CD4-positive, alpha-beta T cell treated with Interleukin-2 at 100 ng/mL for 4 hours (primary cell): Measurements from ENCODE around the gene MYO1C.
A peak's percentile ranks its signal among the peaks of the same experiment; 100 is the strongest.
"Not testable (repeated sequence)": the region's sequence is repeated elsewhere in the genome, so short reads cannot be mapped to it uniquely, and the experiment has no call there.

Source experiments
- DNase-seq: peaks from one replicate; pipeline ENCODE4 v3.0.0-alpha.2; 2020; ENCODE audit warnings: low spot score

MYO1C gene

DNA sequence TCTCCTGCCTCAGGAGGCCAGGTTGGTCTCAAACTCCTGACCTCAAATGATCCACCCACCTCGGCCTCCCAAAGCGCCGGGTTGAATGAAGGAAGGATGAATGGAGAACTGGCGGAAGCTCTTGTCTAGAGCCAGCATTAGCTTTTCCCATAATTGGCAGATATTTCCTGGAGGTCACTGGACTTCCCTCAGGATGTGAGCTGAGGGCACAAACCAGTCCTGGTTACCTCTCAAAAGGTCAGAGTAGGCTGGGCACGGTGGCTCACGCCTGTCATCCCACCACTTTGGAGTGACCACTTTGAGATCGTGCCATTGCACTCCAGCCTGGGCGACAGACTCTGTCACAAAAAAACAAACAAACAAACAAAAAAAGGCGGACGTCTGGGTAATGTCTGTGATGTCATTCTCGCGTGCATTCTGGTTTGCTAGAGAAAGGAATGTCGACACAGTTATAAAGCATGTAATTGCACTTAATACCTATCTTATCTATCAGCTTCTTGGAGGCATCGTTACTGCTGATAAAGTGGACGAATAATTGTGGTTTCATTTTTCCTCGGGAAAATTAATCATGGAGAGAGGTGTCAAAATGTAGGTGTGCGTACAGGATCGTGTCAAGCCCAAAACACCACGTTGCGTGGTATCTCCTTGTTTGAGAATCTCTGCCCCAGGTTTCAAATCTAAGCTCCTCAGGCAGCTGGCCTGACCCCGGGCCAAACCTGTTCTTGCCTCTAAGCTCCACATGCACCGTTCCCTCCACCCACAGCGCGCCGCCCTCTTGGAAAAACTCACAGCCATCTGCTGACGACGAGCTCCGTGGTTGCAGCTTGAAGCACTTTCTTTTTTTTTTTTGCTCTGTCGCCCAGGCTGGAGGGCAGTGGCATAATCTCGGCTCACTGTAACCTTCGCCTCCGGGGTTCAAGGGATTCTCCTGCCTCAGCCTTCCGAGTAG, 30.0 kb downstream of the MYO1C start:
- DNase-seq, result no peak

DNA sequence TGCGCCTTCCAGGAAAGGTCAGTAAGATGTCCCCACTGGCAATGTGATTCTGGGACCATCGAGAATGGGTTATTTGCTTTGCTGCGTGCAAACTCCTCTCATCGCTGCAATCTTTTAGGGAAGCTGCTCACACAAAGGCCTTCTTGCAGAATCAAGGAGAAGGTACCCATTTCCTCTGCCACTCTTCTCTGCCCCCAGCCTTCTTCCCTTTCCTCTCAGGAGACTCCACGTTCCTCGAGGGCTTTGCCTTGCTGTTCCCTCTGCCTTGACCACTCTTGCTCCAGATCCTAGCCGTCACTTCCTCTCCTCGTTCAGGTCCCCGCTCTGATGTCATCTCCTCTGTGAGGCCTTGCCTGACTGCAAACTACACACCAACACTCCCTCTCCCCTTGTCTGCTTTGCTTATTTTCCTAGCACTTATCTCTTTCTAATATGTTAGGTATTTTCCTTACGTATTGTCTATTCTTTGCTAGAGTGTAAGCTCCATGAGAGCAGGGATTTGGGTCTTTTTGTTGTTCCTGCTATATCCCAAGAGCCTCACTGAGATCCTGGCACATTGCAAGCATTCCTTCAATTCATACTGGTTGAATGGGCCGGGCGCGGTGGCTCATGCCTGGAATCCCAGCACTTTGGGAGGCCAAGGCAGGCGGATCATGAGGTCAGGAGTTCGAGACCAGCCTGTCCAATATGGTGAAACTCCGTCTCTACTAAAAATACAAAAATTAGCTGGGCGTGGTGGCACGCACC, 31.1 kb downstream of the MYO1C start:
- DNase-seq, result no peak

DNA sequence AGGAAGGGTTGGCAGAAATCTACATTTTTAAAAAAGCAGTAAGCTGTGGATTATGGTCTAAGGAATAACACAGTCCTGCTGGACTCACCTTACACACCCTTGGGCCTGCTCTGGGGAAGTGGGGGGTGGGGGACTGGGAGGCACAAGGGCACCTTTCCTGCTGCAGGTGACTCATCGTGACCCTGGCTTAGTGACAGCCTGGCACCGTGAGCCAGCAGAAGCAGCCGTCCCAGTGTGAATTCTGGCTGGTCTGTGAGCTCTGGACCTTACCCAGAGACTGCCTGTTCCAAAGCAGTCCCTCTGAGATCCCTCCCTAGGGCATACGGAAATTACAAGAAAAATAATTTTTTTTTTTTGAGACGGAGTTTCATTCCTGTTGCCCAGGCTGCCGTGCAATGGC, 32.3 kb downstream of the MYO1C start:
- no peak for DNase-seq

DNA sequence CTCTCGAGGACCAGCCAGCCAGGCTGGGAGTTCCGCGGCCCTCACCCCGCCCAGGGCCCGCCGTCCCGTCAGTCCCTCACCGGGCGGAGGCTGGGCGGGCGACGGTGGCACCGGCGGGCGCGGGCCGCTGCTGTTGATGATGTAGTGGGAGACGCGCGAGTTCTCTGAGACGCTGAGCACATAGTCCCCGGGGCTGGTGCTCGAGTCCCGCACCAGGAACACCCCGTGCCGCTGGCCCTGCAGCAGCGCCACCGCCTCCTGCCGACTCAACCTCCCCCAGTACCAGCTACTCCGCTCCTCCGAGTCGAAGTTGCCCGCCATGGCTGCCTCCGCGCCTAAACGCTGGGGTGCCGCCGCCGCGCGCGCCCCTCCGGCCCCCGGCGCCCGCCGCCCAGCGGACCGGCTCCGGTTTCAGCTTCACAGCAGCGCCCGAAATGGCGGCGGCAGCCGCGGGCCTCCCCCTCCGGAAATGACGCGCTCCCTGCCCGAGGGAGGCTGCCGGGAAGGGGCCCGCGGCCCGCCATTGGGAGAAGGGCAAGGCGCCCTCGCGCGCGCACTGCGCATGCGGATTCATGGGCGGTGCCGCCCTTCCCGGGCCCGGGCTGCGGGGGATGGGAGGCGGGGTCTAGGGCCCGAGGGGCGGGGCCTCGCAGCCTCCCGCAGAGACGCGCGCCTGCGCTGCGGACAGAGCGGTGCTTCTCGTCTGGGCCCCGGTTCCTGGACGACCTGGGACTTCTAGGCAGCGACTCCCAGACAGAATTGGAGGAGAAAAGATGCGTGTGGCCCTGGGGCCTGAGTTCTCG, 36.5 kb downstream of the MYO1C start, which contains the start of gene CRK:
Gene CRK (minus strand): TSS at position 436 of the 803 bp plus-strand sequence. CDS start 115 bp downstream, at position 321.
- DNase-seq, result peak; percentile 98

DNA sequence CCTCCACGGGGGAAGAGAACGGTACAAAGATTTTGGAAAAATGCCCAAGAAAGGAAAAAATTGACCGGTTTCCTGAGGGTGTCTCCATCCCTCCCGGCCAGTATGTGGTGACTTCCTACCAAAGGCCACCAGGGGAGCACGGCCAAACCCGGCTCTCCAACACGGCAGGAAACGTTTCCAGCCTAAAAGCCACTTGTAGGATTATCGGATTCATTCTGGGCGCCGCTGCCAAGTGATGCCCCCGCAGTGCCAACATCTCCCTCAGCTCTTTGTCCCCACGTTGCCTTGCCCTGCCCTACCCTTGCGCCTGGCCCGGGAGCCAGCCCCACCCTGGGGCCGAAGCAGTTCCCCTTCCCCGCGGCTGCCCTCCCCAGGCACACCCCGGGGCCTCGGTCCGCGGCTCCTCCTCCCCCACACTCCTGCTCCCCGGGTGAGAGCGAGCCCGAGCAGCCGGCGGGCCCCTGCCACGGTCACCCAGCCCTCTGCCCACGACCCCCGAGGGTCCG, 37.1 kb downstream of the MYO1C start:
- peak; percentile 30 for DNase-seq

DNA sequence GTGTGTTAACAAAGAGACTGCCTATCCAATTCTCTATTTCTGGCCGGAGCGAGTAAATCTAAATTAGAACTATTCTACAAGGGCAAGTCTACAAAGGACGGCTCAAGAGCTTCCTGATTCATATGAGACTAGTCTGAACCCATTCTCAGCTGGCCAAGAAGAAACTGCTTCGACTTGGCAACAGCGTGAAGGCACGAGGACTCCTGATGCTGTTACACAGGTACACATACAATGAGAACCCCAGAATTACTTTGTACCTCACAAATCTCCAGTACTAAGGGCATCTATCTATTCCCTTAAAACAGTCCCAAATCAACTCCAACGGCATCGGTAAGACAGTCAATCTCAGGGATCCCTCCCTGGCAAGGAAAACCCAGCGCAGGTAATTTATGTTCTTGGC, 37.9 kb downstream of the MYO1C start:
- DNase-seq, result no peak

DNA sequence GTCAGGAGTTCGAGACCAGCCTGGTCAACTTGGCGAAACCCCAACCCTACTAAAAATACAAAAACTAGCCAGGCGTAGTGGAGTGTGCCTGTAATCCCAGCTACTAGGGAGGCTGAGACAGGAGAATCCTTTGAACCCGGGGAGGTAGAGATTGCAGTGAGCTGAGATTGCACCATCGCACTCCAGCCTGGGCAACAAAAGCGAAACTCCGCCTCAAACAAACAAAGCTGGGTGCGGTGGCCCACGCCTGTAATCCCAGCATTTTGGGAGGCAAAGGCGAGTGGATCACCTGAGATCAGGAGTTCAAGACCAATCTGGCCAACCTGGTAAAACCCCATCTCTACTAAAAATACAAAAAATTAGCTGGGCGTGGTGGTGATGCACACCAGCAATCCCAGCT, 38.8 kb downstream of the MYO1C start:
- not testable (repeated sequence) for DNase-seq

DNA sequence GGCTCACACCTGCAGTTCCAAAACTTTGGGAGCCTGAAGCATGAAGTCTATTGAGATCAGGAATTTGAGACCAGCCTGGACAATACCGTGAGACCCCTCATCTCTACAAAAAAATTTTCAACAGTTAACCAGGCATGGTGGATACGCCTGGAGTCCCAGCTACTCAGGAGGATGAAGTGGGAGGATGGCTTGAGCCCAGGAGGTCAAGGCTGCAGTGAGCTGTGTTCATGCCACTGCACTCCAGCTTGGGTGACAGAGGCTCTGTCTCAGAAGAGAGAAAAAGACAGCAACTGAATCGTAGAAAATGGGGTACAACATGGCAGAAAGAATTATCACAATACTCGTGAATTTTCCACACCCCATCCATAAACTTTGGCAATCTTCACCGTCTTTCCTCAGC, 39.6 kb downstream of the MYO1C start:
- DNase-seq, result no peak

DNA sequence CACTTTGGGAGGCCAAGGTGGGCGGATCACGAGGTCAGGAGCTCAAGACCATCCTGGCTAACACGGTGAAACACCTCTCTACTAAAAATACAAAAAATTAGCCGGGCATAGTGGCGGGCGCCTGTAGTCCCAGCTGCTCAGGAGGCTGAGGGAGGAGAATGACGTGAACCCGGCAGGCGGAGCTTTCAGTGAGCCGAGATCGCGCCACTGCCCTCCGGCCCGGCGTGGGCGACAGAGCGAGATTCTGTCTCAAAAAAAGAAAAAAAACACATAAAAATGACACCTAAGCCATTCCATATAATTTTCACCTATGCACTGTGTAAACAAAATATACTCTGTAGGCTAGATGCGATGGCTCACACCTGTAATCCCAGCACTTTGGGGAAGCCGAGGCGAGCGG, 42.2 kb downstream of the MYO1C start:
- not testable (repeated sequence) for DNase-seq

DNA sequence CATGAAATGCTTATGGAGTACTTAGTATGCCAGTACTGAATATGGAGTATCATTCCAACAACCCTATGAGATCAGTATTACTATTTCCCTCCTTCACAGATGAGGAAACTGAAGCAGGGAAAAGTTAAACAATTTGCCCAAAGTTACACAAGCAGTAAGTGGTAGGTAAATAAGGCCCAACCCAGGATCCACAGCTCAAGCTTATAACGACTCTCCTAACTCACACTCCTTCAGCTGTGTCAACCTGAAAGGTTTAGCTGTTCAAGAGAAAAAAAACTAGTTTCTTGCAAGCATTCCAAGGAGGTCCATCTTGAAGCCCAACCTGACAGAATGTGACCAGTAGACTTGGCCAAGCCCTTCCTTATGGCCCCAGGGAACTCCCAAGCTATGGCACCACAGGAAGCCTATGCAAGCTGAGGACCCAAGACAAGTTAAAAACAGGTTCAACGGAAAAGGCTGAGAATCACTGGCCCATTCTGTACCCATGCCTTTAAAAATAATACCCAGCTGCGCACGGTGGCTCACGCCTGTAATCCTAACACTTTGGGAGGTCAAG, 43.0 kb downstream of the MYO1C start:
- no peak for DNase-seq

DNA sequence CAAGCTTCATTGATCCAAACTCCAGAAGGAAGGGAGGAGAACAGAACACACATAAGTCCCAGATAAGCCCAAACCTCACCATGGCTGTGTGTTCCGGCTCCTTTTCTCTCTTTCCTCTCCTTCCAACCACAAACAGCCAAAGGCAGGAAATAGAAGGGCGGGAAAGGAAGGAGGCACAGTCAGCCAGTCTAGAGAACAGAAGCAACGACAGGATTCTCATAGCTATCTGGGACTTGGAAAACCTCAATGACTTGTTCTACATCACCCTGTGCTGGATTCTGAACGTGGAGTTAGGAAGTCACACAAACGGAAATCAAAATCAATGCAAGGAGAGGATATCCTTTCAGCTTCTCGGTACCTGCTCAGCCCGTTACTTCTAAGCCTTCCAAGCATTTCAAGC, 45.4 kb downstream of the MYO1C start:
- no peak for DNase-seq

DNA sequence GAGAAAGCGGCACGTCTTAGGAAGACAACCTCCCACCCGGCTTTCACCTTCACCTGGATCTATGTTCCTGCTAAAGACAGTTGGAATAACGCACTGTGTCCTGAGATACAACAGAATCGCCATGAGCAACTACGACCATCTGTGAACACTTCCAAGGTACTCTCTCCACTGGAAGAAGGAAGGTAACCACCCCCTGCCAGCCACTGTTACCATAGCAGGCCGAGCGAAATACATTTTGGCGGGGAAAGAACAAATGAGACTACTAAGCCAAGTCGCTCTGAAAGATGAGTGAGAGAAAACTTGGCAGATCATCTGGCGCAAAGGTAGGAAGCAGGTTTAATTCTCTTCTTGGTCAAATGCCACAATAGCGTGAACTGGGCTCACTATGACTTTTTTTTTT, 46.3 kb downstream of the MYO1C start:
- DNase-seq, result no peak

DNA sequence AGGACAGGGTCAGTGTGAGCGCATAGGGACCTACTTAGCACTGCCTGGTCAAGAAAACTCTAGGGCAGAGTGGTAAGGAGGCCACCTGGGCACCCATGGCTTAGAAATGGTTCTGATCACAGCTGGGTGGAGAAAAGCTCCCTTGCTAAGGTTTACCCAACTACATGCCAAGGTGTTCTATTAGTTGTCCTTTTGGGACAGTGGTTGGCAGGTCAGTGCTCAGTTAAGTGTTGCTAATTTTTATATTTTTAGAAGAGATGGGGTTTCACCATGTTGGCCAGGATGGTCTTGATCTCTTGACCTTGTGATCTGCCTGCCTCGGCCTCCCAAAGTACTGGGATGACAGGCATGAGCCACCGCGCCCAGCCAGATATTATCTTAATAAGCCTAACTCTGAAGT, 46.8 kb downstream of the MYO1C start:
- DNase-seq, result not testable (repeated sequence)

DNA sequence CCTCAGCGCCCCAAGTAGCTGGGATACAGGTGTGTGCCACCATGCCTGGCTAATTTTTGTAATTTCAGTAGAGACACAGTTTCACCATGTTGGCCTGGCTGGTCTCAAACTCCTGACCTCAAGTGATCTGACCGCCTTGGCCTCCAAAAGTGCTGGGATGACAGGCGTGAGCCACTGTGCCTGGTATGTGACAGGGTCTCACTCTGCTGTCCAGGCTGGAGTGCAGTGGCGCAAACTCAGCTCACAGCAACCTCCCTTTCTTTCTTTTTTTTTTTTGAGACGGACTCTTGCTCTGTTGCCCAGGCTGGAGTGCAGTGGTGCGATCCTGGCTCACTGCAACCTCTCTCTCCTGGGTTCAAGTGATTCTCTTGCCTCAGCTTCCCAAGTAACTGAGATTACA, 49.8 kb downstream of the MYO1C start:
- not testable (repeated sequence) for DNase-seq

DNA sequence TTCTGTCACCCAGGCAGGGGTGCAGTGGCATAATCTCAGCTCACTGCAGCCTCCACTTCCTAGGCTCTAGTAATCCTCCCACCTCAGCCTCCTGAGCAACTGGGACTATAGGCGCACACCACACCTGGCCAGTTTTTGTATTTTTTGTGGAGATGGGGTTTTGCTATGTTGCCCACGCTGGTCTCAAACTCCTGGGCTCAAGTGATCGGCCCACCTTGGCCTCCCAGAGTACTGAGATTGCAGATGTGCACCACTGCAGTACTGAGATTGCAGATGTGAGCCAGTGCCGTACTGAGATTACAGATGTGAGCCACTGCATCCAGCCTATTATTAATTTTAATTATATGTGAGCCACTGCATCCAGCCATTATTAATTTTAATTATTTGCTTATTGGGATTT, 50.3 kb downstream of the MYO1C start:
- DNase-seq, result no peak

DNA sequence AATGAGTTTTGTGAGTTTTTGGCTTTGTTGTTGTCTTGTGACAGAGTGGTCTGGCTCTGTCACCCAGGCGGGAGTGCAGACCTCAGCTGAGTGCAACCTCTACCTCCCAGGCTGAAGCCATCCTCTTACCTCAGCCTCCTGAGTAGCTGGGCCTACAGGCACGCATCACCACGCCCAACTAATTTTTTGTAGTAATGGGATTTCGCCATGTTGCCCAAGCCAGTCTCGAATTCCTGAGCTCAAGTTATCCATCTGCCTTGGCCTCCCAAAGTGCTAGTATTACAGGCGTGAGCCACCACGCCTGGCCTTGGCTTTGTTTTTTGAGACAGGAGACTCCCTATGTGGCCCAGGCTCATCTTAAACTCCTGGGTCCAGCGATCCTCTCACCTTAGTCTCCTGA, 51.6 kb downstream of the MYO1C start:
- no peak for DNase-seq

DNA sequence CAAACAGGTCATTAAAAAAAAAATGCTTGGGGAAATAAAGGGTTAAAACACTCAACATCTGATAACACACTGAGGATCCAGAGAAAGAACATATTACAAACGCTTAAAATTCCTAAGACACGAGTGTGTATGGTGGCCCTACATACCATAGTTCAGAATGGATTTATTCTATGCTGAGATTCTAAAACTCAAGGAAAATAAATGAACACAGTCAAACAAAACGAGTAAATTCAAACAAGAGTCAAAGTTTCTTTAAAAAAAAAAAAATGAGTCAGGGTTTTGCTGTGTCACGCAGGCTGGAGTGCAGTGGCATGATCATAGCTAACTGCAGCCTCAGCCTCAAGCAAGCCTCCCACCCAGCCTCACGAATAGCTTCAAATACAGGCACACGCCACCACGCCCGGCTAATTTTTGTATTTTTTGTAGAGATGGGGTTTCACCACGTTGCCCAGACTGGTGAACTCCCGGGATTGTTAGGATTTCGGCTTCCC, 53.8 kb downstream of the MYO1C start:
- no peak for DNase-seq

DNA sequence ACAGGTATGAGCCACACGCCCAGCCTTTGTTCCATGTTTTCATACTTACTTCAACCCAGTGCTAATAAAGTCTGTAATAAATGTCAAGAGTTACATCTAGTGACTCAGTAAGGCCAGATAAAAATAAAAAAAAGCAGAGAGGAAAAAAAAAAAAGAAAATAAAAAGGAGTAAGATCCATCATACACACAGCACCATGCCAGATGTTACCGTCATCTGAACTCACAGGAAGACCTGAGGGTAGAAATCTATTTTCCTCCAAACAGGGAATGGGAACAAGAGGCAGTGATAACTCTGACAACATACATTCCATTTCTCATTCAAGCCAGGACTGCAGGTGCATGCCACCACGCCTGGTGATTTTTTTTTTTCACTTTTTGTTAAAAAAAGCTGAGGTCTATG, 57.2 kb downstream of the MYO1C start:
- no peak for DNase-seq

DNA sequence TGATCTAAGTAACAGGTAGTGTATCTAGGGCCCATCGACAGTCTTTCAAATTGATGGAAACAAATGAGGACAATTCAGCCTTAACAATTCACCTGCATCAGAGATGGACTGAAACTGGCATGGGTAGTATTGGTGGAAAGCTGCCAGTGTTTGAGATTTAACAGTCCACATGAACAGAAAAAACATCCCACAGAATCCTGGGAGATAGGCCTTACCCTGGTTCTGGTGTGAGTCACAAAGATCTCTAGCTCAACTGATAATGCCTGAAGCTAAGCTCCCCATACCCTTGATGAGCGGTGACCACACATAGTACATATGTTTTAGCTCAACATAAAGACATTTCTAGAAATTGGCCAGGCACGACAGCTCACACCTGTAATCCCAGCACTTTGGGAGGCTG, 58.3 kb downstream of the MYO1C start:
- DNase-seq, result no peak

DNA sequence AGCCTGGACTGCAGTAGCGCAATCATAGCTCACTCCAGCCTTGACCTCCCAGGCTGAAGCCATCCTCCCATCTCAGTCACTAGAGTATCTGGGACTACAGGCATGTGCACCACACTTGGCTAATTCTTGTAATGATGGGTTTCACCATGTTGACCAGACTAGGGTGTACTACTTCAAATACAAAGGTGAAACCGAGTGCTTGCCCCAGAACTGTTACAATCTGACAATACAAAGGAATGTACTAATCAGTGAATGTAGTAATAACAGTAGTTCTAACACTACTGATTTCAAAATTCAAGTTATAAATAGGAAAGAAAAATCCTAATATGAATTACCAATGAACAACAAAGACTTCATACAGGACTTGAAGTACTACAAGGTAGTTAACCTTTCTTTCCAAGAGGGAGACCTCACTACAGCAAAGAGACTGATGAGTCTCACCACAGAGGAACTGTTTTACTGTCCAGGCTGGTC, 60.8 kb downstream of the MYO1C start:
- DNase-seq, result no peak

DNA sequence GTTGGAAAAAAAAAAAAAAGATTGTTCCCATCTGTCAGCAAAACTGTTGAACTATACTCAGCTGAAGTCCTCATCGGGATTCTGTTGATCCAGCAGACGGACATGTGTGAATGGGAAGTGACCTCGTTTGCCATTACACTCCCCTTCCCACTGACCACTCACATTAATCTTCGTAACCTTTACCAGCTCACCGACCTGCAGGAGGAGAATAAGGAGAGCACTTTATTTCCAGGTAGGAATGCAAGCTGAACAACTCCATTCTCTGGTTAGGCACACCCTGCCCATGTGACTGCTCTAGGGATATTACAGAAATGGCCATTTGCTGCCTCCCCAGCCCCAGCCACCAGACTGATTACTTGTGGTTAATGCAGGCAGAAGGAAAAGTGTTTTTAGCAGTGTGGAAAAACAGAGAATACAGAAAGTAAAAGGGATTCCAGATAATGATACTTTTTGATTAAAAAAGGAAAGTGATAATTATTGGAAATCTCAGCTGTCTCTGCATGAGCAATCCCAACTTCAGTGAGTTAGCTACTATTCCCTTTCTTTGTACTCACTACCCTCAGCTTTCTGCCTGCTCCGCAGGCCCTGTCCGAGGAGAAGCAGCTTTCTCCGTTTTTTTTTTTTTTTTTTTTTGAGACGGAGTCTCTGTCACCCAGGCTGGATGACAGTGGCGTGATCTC, 68.9 kb downstream of the MYO1C start:
- DNase-seq, result no peak
